GM18951 (cell line): ENCODE measurements around the gene TTI1.

Experiments used
- POLR2A ChIP-seq: IDR thresholded peaks from 4 replicates; pipeline ENCODE4 v1.6.1; 2011; ENCODE audit warnings: mild to moderate bottlenecking; ENCODE audit not compliant: insufficient read length, insufficient read depth; ENCODE audit errors: extremely low read depth
- in situ Hi-C: fragments of 300-500 bp; cut with MboI; formaldehyde crosslinking; loops from one replicate; pipeline ENCODE4 v1.12.0; 2022; ENCODE audit warnings: low sequenced_read_pairs, mixed read lengths, inconsistent platforms; ENCODE audit not compliant: unreplicated experiment

Gene TTI1

GRCh38 chr20:37986044-37986858 is 47.0 kb downstream of the TTI1 start:
- TF ChIP-seq POLR2A: no peak
- in situ Hi-C loops: loop anchor here (10.0 kb wide), 1 partner anchor 411 kb away; no protein-coding TSS in a partner anchor

- in situ Hi-C loops: loop anchor here (10.0 kb wide), 1 partner anchor 409 kb away; no protein-coding TSS in a partner anchor
- TF ChIP-seq POLR2A: no peak
These were observed 49.1 kb downstream of the TTI1 start for GRCh38 chr20:37984018-37984785.

- TF ChIP-seq POLR2A: no peak
- in situ Hi-C loops: loop anchor here (10.0 kb wide), 1 partner anchor 408 kb away; no protein-coding TSS in a partner anchor
These were observed 50.0 kb downstream of the TTI1 start for GRCh38 chr20:37983286-37983685.

DNA sequence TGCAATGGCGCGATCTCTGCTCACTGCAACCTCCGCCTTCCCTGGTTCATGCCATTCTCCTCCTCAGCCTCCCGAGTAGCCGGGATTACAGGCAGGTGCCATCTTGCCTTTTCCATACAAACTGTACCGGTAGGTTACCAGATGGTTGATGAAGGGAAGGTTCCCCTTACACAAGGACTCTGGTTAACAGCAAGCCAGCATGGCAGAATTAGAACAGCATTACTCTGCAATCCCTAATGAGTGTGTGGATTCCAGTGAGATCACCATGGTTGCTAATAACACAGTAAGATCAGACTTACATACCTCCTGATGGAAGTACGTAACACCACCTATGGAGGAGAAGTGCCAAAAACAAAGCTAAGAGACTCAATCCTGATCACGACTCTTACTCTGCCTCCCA is 51.7 kb downstream of the TTI1 start:
- no peak for TF ChIP-seq POLR2A
- in situ Hi-C loops: loop anchor here (10.0 kb wide), 1 partner anchor 407 kb away; no protein-coding TSS in a partner anchor

- TF ChIP-seq POLR2A: no peak
- in situ Hi-C loops: loop anchor here (10.0 kb wide), 1 partner anchor 406 kb away; no protein-coding TSS in a partner anchor
These were observed 52.4 kb downstream of the TTI1 start for GRCh38 chr20:37980876-37981275.

DNA sequence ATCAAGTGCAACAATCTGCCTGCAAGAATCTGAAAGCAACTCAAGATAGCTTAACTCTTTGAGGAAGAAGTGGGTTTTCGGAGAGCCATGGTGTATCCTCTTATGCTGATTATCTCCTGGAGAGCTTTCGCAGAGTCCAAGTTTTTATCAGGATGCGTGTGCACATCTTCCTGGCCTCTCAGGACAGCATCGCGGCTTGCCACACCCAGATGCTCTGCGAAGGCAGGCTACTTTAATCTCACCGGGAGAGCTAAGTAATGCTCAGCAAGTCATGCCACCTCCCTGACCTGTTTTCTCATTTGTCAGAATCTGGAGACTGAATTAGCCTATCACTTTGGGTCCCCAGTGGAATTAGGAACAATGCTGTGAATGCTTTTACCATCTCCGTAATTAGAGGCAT is 52.9 kb downstream of the TTI1 start:
- no peak for TF ChIP-seq POLR2A
- in situ Hi-C loops: loop anchor here (10.0 kb wide), 1 partner anchor 406 kb away; no protein-coding TSS in a partner anchor

DNA sequence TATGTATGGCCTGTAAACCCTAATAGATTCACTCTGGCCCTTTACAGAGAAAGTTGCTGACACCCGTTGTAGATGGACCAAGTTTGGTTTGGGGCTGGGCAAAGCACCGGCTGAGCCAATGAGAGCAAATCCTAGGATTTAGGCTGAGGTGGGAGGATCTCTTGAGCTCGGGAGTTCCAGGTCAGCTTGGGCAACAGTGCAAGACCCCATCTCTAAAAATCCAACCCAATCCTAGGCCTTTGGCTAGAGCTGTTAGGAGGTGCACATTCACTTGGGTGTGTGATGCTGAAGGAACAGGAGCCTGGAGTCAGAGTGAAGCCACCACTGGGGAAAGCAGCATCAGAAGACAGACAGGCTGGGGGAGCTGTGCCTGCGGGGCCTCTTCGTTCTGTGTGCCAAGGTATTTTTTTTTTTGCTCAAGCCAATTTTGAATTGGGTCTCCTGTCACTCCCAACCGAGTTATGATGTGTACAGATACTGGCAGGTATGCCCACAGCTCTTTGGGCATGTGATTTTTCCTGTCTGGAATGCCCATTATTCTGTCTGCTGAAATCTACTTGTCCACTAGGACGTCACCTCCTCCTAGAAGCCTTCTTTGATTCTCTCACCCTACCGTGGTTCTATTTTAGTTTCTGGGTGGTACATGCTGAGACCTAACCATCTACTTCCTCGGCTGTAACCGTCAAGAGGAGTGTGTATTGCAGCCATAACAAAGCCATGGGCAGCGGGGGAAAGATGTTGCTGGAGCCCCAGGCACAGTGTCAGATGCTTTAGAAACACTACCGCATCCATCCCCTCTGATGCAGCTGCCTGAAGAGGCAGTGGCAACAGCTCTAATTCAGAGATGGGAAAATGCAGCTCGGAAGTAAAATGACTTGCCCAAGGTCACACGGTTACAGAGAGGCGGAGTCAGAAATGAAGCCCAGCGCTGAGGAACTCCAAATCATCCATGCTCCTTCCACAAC is 54.0 kb downstream of the TTI1 start:
- in situ Hi-C loops: no loop called here
- TF ChIP-seq POLR2A: no peak

GRCh38 chr20:37977786-37978185 is 55.5 kb downstream of the TTI1 start:
- no peak for TF ChIP-seq POLR2A
- in situ Hi-C loops: no loop called here

DNA sequence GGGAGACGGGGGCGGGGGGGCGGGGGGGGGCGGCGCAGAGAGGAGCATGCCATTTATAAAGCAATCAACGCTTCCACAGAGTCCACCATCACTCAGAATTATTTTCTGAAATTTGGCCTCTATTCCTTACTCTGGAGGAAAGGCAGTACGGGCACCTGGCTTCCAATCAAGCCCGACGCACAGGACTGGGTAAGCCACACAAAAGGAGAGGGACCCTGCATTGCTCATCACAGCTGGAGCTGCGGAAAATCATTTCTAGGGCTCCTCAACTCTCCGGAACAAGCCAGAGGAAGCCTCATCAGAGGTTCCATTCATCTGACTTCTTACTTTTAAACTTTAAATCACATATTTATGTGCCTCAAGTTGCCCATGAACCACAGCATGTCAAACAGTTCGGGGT is 55.9 kb downstream of the TTI1 start:
- in situ Hi-C loops: no loop called here
- no peak for TF ChIP-seq POLR2A

DNA sequence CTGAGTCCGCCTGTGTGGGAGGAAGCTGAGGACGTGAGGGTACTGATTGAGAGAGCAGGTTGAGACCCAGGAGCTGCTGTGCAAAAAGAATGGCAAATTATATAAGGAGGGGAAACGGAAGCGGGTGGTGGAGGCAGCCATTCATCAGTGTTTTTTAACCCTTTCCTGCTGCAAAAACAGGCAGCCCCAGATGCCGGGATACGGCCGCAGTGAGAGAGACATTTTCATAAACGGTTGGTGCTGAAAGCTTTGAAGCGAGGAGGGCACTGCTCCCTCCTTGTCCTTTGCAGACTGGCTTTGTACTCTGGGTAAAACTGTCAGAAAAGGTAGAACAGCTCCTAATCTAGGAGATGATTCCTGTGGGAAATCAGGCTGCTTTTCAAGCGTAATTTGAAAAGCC is 56.4 kb downstream of the TTI1 start:
- no peak for TF ChIP-seq POLR2A
- in situ Hi-C loops: no loop called here

GRCh38 chr20:37973059-37973910 is 60.0 kb downstream of the TTI1 start:
- TF ChIP-seq POLR2A: no peak
- in situ Hi-C loops: no loop called here
